ENCODE results near the gene MS4A4A.

MS4A4A gene

DNA sequence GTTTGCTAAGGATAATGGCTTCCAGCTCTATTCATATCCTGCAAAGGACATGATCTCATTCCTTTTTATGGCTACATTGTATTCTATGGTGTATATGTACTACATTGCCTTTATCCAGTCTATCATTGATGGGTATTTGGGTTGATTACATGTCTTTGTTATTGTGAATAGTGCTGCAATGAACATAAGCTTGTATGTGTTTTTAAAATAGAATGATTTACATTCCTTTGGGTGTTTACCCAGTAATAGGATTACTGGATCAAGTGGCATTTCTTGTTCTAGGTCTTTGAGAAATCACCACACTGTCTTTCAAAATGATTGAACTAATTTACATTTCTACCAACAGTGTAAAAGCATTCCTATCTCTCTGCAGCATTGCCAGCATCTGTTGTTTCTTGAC lies 40.6 kb downstream of the MS4A4A start:
- peaks cover 4% of the 10 kb centered on the region for H3K36me3 Mint-ChIP-seq
- H3K4me1 Mint-ChIP-seq: no peaks in the 10 kb centered on the region
- H3K4me3 Mint-ChIP-seq: no peak overlapping the region
- H3K27ac Mint-ChIP-seq: no peak overlapping the region
- H3K27me3 Mint-ChIP-seq: peaks cover 12% of the 10 kb centered on the region
- H3K9me3 Mint-ChIP-seq: peaks cover 39% of the 10 kb centered on the region

DNA sequence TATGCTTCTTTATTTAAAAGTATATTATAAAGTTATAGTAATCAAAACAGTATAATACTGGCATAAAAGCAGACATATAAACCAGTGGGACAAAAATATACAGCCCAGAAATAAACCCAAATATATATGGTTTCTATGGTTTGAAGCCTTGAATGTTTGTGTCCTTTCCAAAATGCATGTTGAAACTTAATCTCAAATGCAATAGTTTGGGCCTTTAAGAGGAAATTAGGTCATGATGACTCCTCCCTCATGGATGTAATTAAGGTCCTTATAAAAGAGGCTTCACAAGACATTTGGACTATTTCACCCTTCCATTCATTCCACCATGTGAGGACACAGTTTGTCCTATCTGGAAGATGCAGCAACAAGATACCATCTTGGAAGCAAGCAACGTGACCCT lies 46.5 kb downstream of the MS4A4A start, which contains the start of gene MS4A6E:
Gene MS4A6E, plus strand, starts transcription at position 301 of the 400 bp plus-strand sequence. CDS start 7,641 bp downstream, outside the sequence.
- Mint-ChIP-seq H3K27me3 (peaks cover 6% of the 10 kb centered on the region), H3K4me3 (no peak within 1 kb of the TSS), H3K9me3 (peaks cover 28% of the 10 kb centered on the region), H3K27ac (no peak within 1 kb of the TSS), H3K4me1 (no peaks in the 10 kb centered on the region), H3K36me3 (no peaks in the 10 kb centered on the region)

DNA sequence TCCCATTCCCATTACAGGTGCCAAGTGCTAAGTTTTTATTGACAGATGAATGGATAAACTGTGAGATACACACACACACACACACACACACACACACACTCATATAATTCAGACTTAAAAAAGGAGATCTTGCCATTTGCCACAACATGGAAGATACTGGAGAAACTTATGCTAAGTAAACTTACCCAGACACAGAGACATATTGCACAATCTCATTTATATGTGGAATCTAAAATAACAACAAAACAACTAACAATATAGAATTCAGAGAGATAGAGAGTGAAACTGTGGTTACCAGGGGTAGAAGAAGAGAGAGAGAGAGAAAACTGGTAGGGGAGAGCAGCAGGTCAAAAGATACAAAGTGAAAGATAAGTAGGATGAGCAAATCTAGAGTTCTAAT lies 48.0 kb downstream of the MS4A4A start:
- Mint-ChIP-seq H3K27ac (no peak overlapping the region), H3K27me3 (peaks cover 11% of the 10 kb centered on the region), H3K9me3 (peaks cover 15% of the 10 kb centered on the region), H3K4me1 (no peaks in the 10 kb centered on the region), H3K4me3 (no peak overlapping the region), H3K36me3 (no peaks in the 10 kb centered on the region)

DNA sequence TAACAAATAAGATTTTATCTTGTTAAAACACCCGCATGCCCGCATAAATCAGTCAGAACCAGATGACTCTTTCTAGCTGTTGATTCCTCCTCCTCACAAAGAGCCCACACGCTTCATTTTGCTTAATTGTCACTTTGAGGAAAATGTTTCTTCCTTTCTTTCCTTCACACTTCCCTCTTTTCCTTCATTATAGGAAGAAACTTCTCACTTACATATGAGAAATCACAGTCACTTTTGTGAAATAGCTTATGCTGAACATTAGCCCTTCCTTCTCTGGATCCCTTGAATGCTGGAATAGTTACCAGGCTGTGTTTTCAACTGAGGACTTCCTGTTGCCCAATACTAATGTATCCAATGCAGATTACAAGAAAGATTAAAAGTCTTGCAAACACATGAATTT lies 52.4 kb downstream of the MS4A4A start:
- peaks cover 3% of the 10 kb centered on the region for H3K9me3 Mint-ChIP-seq
- no peaks in the 10 kb centered on the region for H3K36me3 Mint-ChIP-seq
- peaks cover 15% of the 10 kb centered on the region for H3K27me3 Mint-ChIP-seq
- no peak overlapping the region for H3K27ac Mint-ChIP-seq
- H3K4me1 Mint-ChIP-seq: no peaks in the 10 kb centered on the region
- H3K4me3 Mint-ChIP-seq: no peak overlapping the region

DNA sequence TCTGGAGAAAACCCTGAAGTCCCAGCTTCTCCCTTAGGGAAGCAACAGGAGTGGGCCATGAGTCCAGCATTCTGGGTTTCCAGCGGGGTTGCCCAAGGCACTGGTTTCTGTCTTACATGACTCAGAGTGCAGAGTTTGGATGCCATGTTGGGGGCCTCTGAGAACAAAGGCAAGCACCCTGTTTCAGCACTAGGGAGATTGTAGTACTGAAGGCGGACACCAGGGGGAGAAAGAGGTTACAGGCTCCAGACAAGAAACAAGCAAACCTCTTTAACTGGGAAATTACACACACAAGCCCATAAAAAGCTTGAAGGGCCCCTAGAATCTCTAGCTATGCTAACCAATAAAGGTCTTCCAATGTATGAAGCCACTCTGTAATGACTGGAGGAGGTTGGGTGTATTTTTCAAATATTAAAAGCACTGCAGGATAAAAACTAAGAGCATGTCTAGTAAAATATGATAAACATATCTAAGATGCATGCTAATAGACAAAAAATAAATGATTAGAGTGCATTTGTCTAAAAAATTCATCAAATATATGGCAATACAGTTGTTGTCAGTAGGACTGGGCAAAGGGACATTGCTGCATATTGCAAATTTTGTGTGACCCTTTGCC lies 53.6 kb downstream of the MS4A4A start:
- peaks cover 21% of the 10 kb centered on the region for H3K27me3 Mint-ChIP-seq
- H3K9me3 Mint-ChIP-seq: peaks cover 3% of the 10 kb centered on the region
- no peaks in the 10 kb centered on the region for H3K4me1 Mint-ChIP-seq
- no peaks in the 10 kb centered on the region for H3K36me3 Mint-ChIP-seq
- no peak overlapping the region for H3K27ac Mint-ChIP-seq
- no peak overlapping the region for H3K4me3 Mint-ChIP-seq

DNA sequence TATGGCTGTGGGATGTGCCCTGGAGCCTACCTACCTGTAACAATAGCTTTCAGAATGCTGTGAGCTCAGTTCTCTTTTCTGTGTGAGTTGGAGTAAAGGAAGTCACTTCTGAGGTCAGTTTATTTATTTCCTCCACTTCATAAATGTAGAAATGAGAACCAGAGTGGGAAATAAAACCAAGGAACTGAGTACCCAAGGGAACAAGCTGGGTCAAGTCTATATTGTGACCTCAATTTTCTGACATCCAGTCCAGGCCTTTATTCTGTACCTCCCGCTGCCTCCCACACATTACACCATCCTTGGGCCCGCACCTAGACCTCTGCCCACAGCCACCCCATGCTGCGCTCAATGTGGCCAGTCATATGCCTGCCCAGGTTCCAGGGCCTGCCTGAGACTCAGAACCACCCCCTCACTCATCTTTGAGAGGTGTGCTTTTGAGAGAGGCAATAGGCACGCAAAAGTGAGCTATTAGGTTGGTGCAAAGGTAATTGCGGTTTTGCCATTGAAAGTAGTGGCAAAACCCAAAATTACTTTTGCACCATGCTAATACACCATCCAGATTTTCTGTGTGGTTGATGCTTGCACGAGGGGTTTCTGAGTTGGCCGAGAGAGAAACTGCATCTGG lies 56.4 kb downstream of the MS4A4A start:
- H3K4me3 Mint-ChIP-seq: no peak overlapping the region
- peaks cover 20% of the 10 kb centered on the region for H3K27me3 Mint-ChIP-seq
- H3K36me3 Mint-ChIP-seq: no peaks in the 10 kb centered on the region
- no peak overlapping the region for H3K27ac Mint-ChIP-seq
- no peaks in the 10 kb centered on the region for H3K9me3 Mint-ChIP-seq
- no peaks in the 10 kb centered on the region for H3K4me1 Mint-ChIP-seq

DNA sequence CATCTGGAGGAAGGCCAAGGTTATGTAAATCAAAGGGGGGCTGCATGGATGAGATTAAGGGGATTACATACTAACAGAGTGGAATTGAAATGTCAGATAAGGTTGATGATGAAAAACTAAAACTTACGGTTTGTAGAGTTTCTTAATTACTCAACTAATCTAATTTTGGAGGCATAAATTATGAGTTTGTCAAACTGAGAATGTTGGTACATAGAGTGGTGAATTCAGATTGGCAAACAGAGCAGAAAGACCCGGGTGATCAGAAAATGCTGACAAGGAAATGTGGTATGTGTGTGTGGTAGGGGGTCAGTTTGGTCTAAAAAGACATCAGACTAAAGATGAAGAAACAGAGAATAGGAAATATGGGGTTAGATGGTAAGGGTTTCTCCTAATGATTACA lies 57.6 kb downstream of the MS4A4A start:
- Mint-ChIP-seq H3K4me3 (no peak overlapping the region), H3K4me1 (no peaks in the 10 kb centered on the region), H3K27me3 (peaks cover 17% of the 10 kb centered on the region), H3K27ac (no peak overlapping the region), H3K36me3 (no peaks in the 10 kb centered on the region), H3K9me3 (no peaks in the 10 kb centered on the region)

DNA sequence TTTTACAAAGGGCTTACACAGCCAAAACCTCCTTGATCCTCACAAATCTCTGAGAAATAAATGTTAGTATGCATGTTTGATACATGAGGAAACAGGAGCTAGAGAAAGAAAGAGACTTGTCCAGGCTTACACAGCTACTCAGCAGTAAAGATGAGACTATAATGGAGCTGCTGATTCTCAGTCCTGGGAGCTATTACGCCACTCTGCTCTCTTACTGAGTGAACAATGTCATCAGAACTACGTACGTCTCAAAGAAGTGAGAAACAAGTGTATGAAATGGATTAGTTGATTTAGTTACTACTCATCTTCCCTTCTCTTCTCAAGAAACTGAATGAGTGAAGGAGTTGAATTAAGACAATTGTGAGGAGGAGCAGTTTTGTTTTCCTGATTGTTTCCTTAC lies 58.9 kb downstream of the MS4A4A start:
- H3K27me3 Mint-ChIP-seq: peaks cover 18% of the 10 kb centered on the region
- H3K4me3 Mint-ChIP-seq: no peak overlapping the region
- no peaks in the 10 kb centered on the region for H3K36me3 Mint-ChIP-seq
- no peaks in the 10 kb centered on the region for H3K4me1 Mint-ChIP-seq
- no peaks in the 10 kb centered on the region for H3K9me3 Mint-ChIP-seq
- no peak overlapping the region for H3K27ac Mint-ChIP-seq

DNA sequence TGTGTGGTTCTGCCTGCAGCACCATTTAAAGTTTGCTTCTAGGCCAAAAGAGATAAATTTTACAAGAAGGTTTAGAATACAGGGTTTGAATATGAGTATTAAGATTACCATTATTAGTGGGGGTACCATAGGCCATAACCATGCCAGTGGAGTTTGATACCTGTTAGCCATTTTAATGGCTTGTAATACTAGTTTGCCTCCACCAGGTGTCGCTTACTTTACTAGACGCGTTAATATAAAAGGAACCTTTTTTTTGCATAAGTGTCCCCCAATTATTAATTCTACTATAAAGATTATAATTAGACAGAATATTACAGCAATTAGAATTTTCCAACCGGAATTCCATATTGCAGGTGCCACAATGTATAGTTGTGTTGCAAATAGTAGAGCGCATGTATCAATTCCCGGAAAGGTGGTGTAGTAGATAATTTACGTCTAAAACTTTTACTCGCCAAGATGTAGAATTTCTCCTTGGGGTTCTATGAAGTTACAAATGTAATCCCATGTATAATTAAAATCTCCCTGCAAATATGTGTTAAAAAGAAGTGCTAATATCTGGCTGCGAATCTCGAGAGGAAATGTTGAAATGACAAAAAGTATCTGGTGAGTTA lies 62.7 kb downstream of the MS4A4A start:
- H3K27me3 Mint-ChIP-seq: peaks cover 18% of the 10 kb centered on the region
- no peak overlapping the region for H3K4me3 Mint-ChIP-seq
- H3K4me1 Mint-ChIP-seq: no peaks in the 10 kb centered on the region
- H3K9me3 Mint-ChIP-seq: no peaks in the 10 kb centered on the region
- H3K27ac Mint-ChIP-seq: no peak overlapping the region
- no peaks in the 10 kb centered on the region for H3K36me3 Mint-ChIP-seq

DNA sequence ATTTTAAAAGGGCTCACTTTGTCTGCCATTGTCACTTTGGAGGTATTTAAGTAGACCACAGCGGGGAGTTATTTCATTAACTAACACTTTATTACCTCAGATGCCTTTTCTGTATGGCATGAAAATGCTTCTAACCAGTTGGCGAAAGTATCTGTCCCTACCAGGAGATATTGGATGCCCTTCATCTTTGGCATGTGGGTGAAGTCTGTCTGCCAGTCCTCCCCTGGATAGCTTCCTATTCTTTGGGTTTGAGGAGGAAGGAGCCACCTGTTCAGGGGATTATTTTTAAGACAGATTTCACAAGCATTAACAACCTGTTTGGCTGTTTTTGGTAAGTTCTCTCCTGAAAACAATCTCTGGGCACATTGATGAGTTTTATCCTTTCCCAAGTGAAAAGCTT lies 63.7 kb downstream of the MS4A4A start:
- H3K4me1 Mint-ChIP-seq: no peaks in the 10 kb centered on the region
- H3K27me3 Mint-ChIP-seq: peaks cover 15% of the 10 kb centered on the region
- H3K36me3 Mint-ChIP-seq: no peaks in the 10 kb centered on the region
- H3K27ac Mint-ChIP-seq: no peak overlapping the region
- no peaks in the 10 kb centered on the region for H3K9me3 Mint-ChIP-seq
- no peak overlapping the region for H3K4me3 Mint-ChIP-seq

DNA sequence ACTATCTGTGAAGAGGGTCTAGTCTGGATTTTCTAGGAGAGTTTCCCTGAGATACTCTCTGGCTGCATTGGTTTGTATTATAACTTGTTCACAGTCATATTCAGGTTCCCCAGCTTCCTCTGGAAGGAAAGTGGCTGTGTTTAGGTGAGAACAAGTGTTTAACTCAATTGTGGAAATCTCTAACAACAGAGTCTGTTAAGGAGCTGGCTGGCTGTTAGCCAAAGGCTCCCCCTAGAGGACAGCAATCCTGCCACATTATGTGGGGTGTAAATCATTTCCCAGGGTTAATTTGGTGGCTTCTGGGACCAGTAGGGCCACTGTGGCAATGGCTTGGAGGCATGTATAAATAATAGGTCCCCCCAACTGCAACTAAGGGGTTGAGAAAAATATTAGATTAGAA lies 65.0 kb downstream of the MS4A4A start:
- Mint-ChIP-seq H3K36me3 (no peaks in the 10 kb centered on the region), H3K4me1 (no peaks in the 10 kb centered on the region), H3K27me3 (peaks cover 15% of the 10 kb centered on the region), H3K9me3 (no peaks in the 10 kb centered on the region), H3K4me3 (no peak overlapping the region), H3K27ac (no peak overlapping the region)

DNA sequence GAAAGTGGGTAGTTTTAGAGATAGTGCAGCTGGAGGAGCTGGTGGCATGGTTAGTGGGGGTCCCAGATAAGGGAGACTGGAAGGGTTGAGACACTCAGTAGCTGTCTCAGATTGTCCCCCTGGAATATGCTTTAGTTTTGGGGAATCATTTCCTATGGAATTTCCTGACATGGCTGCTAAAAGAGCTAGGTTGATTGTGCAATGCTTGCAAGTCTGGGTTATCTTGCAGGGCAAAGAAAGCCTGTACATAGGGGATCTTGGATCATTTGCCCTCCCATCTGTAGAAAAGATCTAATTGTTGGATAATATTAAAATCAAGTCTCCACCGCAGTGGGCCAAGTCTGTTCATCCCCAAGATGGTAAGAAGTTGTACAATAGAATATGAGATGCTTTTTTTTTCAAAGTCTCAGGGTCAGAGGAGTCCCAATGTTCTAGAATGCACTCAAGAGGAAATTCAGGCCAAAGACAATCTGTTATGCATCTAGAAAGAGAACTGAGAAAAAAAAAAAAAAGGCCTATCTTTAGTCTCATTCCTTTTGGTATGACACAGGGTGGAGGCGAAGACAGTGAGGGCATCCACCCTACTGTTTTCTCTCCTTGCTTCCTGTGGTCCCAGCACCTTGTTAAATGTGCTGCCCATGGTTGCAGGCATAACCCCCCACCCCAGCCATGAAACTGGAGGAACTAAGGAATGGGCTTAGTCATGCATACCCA lies 66.8 kb downstream of the MS4A4A start:
- Mint-ChIP-seq H3K4me1 (no peaks in the 10 kb centered on the region), H3K27me3 (peaks cover 15% of the 10 kb centered on the region), H3K4me3 (no peak overlapping the region), H3K27ac (no peak overlapping the region), H3K9me3 (no peaks in the 10 kb centered on the region), H3K36me3 (no peaks in the 10 kb centered on the region)

DNA sequence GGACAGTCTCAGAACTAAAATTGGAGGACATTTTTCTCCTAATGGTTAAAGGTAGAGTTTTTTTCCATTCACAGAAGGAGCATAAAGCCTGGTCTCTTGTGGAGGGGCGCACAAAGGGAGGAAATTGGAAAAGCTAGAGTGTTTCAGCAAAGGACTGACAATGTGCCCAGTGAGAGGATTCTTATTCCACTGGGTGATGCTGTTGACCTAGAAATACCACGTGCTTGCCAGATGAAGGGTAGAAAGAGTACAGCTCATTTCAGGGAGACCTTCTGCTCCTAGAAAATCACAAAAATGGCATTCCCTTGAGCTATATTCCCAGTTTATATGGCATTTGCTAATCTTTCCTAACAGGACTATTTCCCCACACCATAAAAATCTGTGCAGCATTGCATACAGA lies 67.7 kb downstream of the MS4A4A start:
- H3K27ac Mint-ChIP-seq: no peak overlapping the region
- H3K4me3 Mint-ChIP-seq: no peak overlapping the region

DNA sequence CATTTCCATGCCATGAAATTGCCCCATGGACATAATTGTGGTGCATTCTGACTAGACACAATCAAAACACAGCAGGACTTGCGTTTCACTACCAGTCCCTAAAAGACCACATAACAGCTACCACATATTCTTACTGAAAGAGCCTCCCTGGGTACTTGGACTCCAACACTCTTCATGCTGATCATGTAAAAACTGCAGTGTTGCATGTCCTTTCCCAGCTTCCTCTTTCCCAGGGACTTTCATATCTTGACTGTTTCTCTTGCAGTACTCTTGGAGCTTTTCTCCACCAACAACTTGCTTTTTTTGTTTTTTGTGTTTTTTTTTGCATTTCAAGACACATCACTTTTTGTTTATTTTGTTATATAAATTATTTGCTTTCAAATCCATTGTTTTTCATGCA lies 69.5 kb downstream of the MS4A4A start:
- H3K27ac Mint-ChIP-seq: no peak overlapping the region
- H3K4me1 Mint-ChIP-seq: no peaks in the 10 kb centered on the region
- H3K27me3 Mint-ChIP-seq: peaks cover 12% of the 10 kb centered on the region
- peaks cover 9% of the 10 kb centered on the region for H3K9me3 Mint-ChIP-seq
- H3K36me3 Mint-ChIP-seq: no peaks in the 10 kb centered on the region
- no peak overlapping the region for H3K4me3 Mint-ChIP-seq

More for the DNA sequence above, 67.7 kb downstream of the MS4A4A start:
- Mint-ChIP-seq H3K4me1 (no peaks in the 10 kb centered on the region), H3K9me3 (no peaks in the 10 kb centered on the region), H3K36me3 (no peaks in the 10 kb centered on the region), H3K27me3 (peaks cover 14% of the 10 kb centered on the region)

DNA sequence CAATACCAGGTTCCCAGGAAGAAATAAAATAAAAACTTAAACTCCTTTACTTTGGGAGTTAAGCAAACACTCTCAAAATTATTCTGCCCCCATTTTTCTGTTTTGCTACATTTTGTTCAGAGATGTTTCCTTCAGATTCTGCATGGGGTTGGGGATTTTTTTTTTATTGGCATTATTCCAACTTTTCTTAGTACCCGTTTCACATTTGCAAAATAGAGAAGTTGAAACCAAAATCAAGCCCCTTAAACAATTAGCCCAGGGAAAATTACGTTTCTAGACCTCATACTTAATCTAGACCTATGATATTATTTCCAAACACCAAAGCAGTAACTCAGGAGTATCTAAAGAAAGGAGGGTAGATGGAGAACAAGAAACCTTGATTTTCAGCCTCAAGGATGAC lies 77.3 kb downstream of the MS4A4A start:
- Mint-ChIP-seq H3K36me3 (no peaks in the 10 kb centered on the region), H3K4me3 (no peak overlapping the region), H3K9me3 (peaks cover 9% of the 10 kb centered on the region), H3K4me1 (no peaks in the 10 kb centered on the region), H3K27me3 (peaks cover 5% of the 10 kb centered on the region), H3K27ac (no peak overlapping the region)
